DND-41 (cell line): ENCODE measurements around the gene LAMB1.
A peak's percentile ranks its signal among the peaks of the same experiment; 100 is the strongest.
"Not testable (repeated sequence)": the region's sequence is repeated elsewhere in the genome, so short reads cannot be mapped to it uniquely, and the experiment has no call there.

Source experiments
- ATAC-seq: fragments of 200-7000 bp; cut with Tn5 transposase; 3 replicates; pipeline ENCODE4 v1.9.1; 2021; ENCODE audit warnings: low read depth; ENCODE audit not compliant: insufficient read depth
- DNase-seq: peaks from one replicate; pipeline ENCODE4 v3.0.0-alpha.2; 2020
- H2AFZ ChIP-seq: 2 replicates; pipeline ENCODE4 v1.6.0; 2012; ENCODE audit warnings: low read depth, low read length
- H3K27ac ChIP-seq: 2 replicates; pipeline ENCODE4 v1.5.1; 2012; ENCODE audit warnings: low read length, inconsistent platforms
- H3K27me3 ChIP-seq: fragments of 200-600 bp; sonication (generic); 2 replicates; pipeline ENCODE4 v1.6.0; 2012; ENCODE audit warnings: low read length, mild to moderate bottlenecking, inconsistent platforms; ENCODE audit not compliant: insufficient read depth, poor library complexity
- H3K36me3 ChIP-seq: 2 replicates; pipeline ENCODE4 v1.5.1; 2012; ENCODE audit warnings: low read length, inconsistent platforms; ENCODE audit not compliant: insufficient read depth
- H3K4me1 ChIP-seq: 2 replicates; pipeline ENCODE4 v1.5.1; 2012; ENCODE audit warnings: mild to moderate bottlenecking, low read length; ENCODE audit not compliant: insufficient read depth
- H3K4me2 ChIP-seq: 2 replicates; pipeline ENCODE4 v1.6.0; 2012; ENCODE audit warnings: mild to moderate bottlenecking, moderate library complexity, low read length, inconsistent platforms; ENCODE audit not compliant: insufficient read depth
- H3K4me3 ChIP-seq, 2 experiments: fragments of 200-600 bp in 1 of 2; shearing (Covaris generic) in 1 of 2; 2 replicates each; pipeline ENCODE4 v1.5.1; 2012 to 2016; ENCODE audit warnings: inconsistent platforms in 2 of 2, low read length in 2 of 2, mild to moderate bottlenecking in 2 of 2, low read depth in 1 of 2, moderate library complexity in 1 of 2
- H3K79me2 ChIP-seq: 2 replicates; pipeline ENCODE4 v1.6.0; 2012; ENCODE audit warnings: low read length, inconsistent platforms; ENCODE audit not compliant: insufficient read depth
- H3K9ac ChIP-seq: 2 replicates; pipeline ENCODE4 v1.6.0; 2012; ENCODE audit warnings: low read depth, mild to moderate bottlenecking, inconsistent platforms, low read length, moderate library complexity
- H3K9me3 ChIP-seq: 2 replicates; pipeline ENCODE4 v1.5.1; 2012; ENCODE audit warnings: low read length, moderate library complexity, mild to moderate bottlenecking, inconsistent platforms; ENCODE audit not compliant: insufficient read depth, severe bottlenecking
- H4K20me1 ChIP-seq: 2 replicates; pipeline ENCODE4 v1.6.0; 2012; ENCODE audit warnings: low read length; ENCODE audit not compliant: insufficient read depth
- CTCF ChIP-seq: IDR thresholded peaks from 2 replicates; pipeline ENCODE4 v1.5.1; 2012; ENCODE audit warnings: borderline replicate concordance, low read length, moderate library complexity, mild to moderate bottlenecking; ENCODE audit not compliant: poor library complexity, severe bottlenecking; ENCODE audit errors: extremely low read depth
- EZH2 ChIP-seq: IDR thresholded peaks from 3 replicates; pipeline ENCODE4 v1.6.1; 2012; ENCODE audit warnings: borderline replicate concordance, low read depth, mild to moderate bottlenecking, moderate library complexity, low read length, inconsistent platforms; ENCODE audit not compliant: severe bottlenecking

Gene LAMB1

DNA sequence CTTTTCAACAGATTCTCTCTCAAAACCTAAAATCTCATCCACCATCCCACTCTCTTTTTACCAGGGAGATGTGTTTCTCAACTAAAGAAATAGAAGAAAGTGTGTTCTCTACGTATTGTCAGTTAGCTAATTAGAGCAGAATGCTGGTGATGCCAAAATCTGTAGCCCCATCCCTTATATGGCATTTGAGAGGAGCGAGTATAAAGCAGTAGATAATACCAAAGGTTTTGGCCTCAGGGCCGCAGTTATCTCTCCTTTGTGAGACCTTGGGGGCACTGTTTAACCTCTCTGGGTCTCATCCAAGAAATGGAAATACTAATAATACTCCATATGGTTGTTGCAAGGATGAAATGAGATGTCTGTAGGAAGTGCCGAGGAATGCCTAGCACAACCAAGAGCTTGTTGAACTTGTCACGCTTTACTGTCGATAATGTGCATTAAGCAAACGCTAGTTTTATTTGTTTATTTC lies 112.4 kb downstream of the LAMB1 start:
- Histone ChIP-seq H3K4me2 (peak overlapping the region; percentile 64), H3K9me3 (no peaks in the 10 kb centered on the region), H3K79me2 (peaks cover 46% of the 10 kb centered on the region), H3K4me1 (peaks cover 41% of the 10 kb centered on the region), H3K27me3 (no peaks in the 10 kb centered on the region), H3K9ac (peak overlapping the region; percentile 86), H2AFZ (peak overlapping the region; percentile 81), H3K36me3 (peaks cover 25% of the 10 kb centered on the region), H3K4me3 (peak overlapping the region; percentile 90 to 94; a peak in 3 of 4 replicates), H3K27ac (peak overlapping the region; percentile 66), H4K20me1 (peaks cover 21% of the 10 kb centered on the region)
- DNase-seq (no peak), ATAC-seq (peak; percentile 3; the same call in 2 of the 3 replicates)
- TF ChIP-seq CTCF (no peak), EZH2 (no peak)

DNA sequence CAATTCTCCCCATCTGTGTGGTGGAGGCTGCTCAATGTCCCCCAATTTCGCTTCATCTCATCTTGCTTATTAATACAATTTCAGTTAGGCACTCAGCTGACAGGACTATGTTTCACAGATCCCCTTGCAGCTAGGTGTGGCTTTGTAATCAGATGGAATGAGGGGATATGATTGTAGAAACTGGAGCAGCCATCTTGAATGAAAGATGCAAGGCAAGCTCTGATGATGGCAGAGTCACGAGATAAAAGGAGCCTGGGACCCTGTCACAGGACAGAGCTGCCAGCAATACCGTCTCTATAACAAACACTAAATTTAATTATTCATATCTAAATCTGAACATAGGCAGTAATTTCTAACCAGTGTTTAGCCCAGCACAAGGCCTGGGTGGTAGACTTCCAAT lies 113.0 kb downstream of the LAMB1 start:
- H3K4me2 ChIP-seq, result peak overlapping the region; percentile 64
- no peak for ATAC-seq
- peak overlapping the region; percentile 81 for H2AFZ ChIP-seq

DNA sequence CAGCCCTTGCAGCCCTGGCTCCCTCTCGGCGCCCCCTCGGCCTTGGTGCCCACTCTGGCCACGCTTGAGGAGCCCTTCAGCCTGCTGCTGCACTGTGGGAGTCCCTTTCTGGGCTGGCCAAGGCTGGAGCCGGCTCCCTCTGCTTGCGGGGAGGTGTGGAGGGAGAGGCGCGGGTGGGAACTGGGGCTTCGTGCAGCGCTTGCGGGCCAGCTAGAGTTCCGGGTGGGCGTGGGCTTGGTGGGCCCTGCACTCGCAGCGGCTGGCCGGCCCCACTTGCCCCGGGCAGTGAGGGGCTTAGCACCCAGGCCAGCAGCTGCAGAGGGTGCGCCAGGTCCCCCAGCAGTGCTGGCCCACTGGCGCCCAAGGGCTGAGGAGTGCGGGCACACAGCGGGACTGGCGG lies 115.1 kb downstream of the LAMB1 start:
- not testable (repeated sequence) for H3K36me3 ChIP-seq, DNase-seq, H3K27me3 ChIP-seq, H3K4me3 ChIP-seq, H3K9me3 ChIP-seq, H3K9ac ChIP-seq, ATAC-seq, H4K20me1 ChIP-seq, H2AFZ ChIP-seq, H3K27ac ChIP-seq, H3K4me2 ChIP-seq
- H3K4me1 ChIP-seq, result peaks cover 24% of the 10 kb centered on the region
- H3K79me2 ChIP-seq, result peaks cover 19% of the 10 kb centered on the region

More for the DNA sequence above, 113.0 kb downstream of the LAMB1 start:
- Histone ChIP-seq H3K79me2 (peaks cover 40% of the 10 kb centered on the region), H3K36me3 (peaks cover 20% of the 10 kb centered on the region), H3K9me3 (no peaks in the 10 kb centered on the region), H3K4me1 (peaks cover 41% of the 10 kb centered on the region), H3K9ac (no peak overlapping the region; the same call in 1 of the 2 replicates), H3K27ac (no peak overlapping the region), H3K4me3 (peak overlapping the region in 1 of 2 experiments; percentile 90; a peak in 1 of 4 replicates), H3K27me3 (no peaks in the 10 kb centered on the region), H4K20me1 (peaks cover 16% of the 10 kb centered on the region)
- DNase-seq, result no peak
- TF ChIP-seq CTCF, result no peak
- no peak for TF ChIP-seq EZH2

DNA sequence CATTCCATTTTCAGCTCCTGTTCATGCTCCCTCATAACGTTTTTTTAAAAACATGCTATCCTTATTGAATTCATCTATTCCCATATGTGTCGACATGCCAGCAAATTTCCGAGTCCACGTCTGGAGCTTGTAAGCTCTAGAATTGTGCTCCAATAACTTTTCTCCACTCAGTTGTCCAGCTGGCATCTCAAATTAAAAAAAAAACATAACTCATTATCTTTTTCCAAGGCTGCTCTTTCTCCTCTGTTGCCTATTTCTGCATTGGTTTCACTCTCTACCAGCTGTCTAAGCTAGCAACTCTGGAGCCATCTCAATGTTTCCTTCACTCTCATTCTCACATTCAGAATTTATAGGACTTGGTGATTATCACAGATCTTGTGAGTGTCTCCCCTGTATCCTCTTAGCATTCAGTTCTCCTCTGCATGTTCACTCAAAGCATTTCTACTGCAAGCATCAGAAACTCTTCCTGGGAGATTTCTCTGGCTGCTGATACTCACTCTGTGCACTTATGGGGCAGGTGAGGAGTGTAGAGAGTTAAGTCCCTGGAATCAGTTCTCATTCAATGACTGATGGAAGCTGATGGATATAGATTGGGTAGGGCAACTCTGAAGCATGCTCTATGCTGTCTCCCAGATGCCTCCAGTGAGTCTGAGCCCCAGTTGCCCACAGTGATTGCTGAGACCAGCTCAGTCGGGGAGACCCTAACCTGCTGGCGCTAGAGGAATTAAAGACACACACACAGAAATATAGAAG lies 118.7 kb downstream of the LAMB1 start:
- H2AFZ ChIP-seq, result no peak overlapping the region
- ATAC-seq, result no peak

More for the DNA sequence above, 118.7 kb downstream of the LAMB1 start:
- no peak for TF ChIP-seq CTCF
- TF ChIP-seq EZH2, result no peak
- Histone ChIP-seq H3K9me3 (no peaks in the 10 kb centered on the region), H3K27me3 (no peaks in the 10 kb centered on the region), H3K4me1 (peaks cover under 1% of the 10 kb centered on the region; the same call in 1 of the 2 replicates), H3K9ac (no peak overlapping the region), H3K4me2 (no peak overlapping the region), H3K27ac (no peak overlapping the region), H3K36me3 (no peaks in the 10 kb centered on the region), H3K79me2 (no peaks in the 10 kb centered on the region), H4K20me1 (no peaks in the 10 kb centered on the region), H3K4me3 (no peak overlapping the region)
- DNase-seq, result no peak
